AG09319 (cell line): ENCODE results near the gene TMEM52.

Source experiments
- DNase-seq: peaks from one replicate; pipeline ENCODE4 v3.0.0-alpha.2; 2010; ENCODE audit warnings: low read depth; ENCODE audit errors: extremely low read depth
- TF ChIP-seq, protein P1 (sequence below): IDR thresholded peaks from 2 replicates; pipeline ENCODE4 v1.5.1; 2011; ENCODE audit warnings: low read depth, mild to moderate bottlenecking, inconsistent platforms, low read length, moderate library complexity

Gene TMEM52

DNA sequence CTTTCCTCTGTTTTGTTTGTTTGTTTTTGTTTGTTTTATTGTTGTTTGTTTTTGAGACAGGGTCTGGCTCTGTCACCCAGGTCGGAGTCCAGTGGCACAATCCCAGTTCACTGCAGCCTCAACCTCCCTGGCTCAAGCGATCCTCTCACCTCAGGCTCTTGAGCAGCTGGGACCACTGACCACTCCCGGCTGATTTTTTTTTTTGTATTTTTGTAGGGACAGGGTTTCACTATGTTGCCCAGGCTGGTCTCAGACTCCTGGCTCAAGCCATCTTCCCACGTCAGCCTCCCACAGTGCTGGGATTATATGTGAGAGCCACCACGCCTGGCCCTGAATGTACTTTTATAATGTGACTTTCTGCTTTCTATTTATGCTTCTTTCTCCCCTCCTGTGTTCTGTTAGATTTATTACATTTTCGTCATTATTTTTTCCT lies 9.0 kb downstream of the TMEM52 start:
- TF ChIP-seq, protein P1, sequence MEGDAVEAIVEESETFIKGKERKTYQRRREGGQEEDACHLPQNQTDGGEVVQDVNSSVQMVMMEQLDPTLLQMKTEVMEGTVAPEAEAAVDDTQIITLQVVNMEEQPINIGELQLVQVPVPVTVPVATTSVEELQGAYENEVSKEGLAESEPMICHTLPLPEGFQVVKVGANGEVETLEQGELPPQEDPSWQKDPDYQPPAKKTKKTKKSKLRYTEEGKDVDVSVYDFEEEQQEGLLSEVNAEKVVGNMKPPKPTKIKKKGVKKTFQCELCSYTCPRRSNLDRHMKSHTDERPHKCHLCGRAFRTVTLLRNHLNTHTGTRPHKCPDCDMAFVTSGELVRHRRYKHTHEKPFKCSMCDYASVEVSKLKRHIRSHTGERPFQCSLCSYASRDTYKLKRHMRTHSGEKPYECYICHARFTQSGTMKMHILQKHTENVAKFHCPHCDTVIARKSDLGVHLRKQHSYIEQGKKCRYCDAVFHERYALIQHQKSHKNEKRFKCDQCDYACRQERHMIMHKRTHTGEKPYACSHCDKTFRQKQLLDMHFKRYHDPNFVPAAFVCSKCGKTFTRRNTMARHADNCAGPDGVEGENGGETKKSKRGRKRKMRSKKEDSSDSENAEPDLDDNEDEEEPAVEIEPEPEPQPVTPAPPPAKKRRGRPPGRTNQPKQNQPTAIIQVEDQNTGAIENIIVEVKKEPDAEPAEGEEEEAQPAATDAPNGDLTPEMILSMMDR = no peak
- no peak for DNase-seq

DNA sequence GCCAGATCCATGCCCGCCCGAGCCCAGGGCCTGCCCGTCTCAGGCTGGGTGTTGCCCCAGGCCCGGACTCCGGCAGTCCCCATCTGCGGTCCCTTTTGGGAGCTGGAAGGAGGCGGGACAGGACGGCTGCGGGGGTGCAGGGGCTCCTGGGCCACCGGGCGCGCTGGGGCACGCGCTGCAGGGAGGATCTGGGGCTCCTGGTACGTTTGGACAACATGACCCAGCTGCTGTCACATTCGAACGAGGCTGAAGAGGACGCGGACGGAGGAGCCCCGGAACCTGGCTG lies 10.6 kb downstream of the TMEM52 start:
- TF ChIP-seq, protein P1 = no peak
- no peak for DNase-seq

DNA sequence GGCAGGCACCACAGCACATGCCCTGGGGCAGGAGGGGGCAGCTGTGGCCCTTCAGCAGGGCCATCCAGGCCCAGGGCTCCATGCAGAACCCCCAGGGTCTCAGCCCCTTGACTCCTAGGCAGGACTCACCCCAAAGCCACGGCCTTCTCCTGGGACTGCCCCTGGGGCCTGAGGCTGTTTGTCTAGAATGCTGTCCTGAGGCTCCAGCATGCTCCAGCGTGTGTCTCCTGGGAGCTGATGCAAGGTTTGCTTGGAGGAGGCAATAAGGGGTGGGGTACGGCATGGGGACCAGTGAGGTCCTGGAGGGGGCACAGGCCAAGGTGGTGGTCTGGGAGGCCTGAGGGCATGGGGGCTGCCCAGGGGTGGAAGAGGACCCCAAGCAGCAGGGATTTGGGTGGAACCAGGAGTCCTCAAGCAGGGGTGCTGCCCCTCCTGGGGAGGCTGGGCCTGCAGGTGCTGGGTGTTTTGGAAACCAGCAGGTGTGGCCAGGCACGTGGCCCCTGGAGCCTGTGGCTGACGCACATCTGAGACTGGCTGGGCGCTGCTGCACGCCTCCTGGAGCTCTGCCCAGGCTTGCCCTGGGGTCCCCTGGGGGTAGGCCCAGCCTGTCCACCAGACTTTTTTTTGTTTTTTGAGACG lies 11.9 kb downstream of the TMEM52 start:
- DNase-seq = no peak

DNA sequence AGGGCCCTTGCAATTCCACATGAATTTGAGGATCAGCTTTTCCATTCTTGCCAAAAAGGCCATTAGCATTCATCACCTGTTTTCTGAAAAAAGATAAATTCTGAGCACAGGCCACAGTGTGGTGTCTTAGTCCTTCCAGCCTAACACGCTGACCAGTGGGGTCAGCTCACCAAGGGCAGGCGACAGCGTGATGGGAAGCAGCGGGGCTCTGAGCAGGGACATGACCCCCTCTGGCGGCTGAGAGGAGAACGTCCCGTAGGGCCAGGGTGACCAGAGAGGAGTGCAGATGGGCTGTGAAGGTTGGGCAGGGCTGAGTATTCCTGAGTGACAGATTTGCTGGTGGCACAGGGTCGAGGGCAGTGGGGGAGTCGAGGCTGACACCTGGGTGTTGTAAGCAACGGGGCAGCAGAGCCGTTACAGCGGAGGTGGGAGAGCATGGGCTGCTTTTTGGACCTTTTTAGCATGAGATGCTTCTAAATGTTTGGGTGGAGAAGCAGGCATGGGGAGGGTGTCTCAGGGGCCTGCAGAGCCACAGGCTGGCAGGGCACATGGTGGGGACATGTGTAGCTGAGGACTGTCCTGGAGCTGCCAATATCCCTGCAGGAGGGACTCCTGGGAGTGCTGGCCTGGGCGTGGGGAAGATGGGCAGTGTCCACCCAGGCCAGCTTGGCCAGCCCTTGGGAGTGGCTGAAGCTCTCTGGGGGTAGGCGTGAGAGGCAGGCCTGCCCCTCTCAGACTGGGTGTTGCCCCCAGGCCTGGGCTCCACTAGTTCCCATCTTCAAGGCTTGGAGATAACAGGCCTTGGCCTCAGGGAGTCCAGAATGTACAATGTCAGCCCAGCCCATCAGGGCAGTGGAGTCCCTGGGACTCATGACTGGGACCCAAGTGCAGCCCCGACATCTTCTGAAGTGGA lies 12.6 kb downstream of the TMEM52 start:
- DNase-seq = peak; percentile 58
- TF ChIP-seq, protein P1 = peak; percentile 98

More for the DNA sequence above, 11.9 kb downstream of the TMEM52 start:
- TF ChIP-seq, protein P1 = no peak

DNA sequence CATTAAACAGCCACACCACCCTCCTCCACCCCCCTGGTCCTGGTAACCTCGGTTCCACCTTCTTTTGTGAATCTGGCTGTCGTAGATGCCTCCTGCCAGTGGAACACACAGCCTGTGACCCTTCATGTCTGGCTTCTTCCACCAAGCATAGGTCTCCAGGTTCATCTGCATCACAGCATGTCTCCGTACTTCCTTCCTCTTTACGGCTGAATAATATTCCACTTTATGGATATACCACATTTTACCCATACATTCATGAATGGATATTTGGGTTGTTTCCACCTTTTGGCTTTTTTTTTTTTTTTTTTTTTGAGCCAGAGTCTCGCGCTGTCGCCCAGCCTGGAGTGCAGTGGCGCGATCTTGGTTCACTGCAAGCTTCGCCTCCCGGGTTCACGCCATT lies 15.9 kb downstream of the TMEM52 start:
- DNase-seq = no peak
- TF ChIP-seq, protein P1 = no peak

DNA sequence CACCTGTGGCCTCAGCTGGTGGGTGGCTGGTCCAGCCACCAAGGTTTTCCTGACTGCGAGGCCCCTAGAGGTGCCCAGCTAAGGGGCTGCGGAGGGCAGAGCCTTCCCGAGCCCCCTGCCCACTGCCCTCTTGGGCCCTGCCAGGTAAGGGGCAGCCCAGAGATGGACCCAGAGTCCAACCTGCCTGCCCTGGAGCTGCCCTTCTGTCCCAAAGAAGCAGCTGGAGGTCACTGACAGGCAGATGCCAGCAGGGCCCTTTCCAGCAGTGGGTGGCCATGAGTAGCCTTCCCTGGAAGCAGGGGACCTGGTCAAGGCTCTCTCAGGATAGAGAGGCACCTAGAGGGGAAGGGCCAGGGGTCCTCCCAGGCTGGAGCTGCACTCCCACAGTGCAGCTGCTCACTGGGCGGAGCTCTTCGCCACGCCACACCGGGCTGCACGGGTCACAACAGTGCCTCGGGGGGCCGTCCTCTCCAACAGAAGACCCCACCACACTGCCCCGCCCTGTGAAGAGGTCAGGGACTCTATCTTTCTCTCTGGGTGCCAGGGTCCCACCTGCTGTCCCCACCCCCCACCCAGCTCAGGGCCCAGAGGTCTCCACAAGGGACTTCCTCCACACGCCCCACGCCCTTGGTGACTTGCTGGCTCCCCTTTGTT lies 17.3 kb downstream of the TMEM52 start:
- TF ChIP-seq, protein P1 = no peak
- DNase-seq = no peak
